NK-92 (cell line): ENCODE results near the gene DISP1.

ENCODE experiments used
- DNase-seq: peaks from one replicate; lab custom pipeline; 2025; ENCODE audit not compliant: unreplicated experiment; lab: John Stamatoyannopoulos, UW

DISP1 gene

GRCh38 chr1:222814536-222815439 lies at the start of gene DISP1:
Gene DISP1, plus strand, starts transcription at chr1:222815039. Its CDS starts 127,785 bp downstream, at chr1:222942824.
- no peak for DNase-seq

GRCh38 chr1:222767152-222767571 lies 47.7 kb upstream of the DISP1 start:
- no peak for DNase-seq

GRCh38 chr1:222768592-222768991 lies 46.2 kb upstream of the DISP1 start:
- DNase-seq = no peak

- no peak for DNase-seq
These were observed 45.7 kb upstream of the DISP1 start for GRCh38 chr1:222769181-222769580.

- no peak for DNase-seq
These were observed 44.7 kb upstream of the DISP1 start for GRCh38 chr1:222769971-222770620.

GRCh38 chr1:222772996-222773379 lies 41.9 kb upstream of the DISP1 start:
- DNase-seq = no peak

GRCh38 chr1:222777463-222777862 lies 37.4 kb upstream of the DISP1 start:
- no peak for DNase-seq

GRCh38 chr1:222777977-222778376 lies 36.9 kb upstream of the DISP1 start:
- no peak for DNase-seq

- no peak for DNase-seq
These were observed 33.6 kb upstream of the DISP1 start for GRCh38 chr1:222781251-222781650.

GRCh38 chr1:222783051-222783450 lies 31.8 kb upstream of the DISP1 start:
- DNase-seq = no peak

- DNase-seq = no peak
These were observed 30.5 kb upstream of the DISP1 start for GRCh38 chr1:222784371-222784770.

- DNase-seq = no peak
These were observed 29.9 kb upstream of the DISP1 start for GRCh38 chr1:222784916-222785315.

- no peak for DNase-seq
These were observed 29.3 kb upstream of the DISP1 start for GRCh38 chr1:222785529-222785928.

GRCh38 chr1:222786121-222786520 lies 28.7 kb upstream of the DISP1 start:
- no peak for DNase-seq

- DNase-seq = no peak
These were observed 27.1 kb upstream of the DISP1 start for GRCh38 chr1:222787729-222788128.

GRCh38 chr1:222788402-222789156 lies 26.3 kb upstream of the DISP1 start:
- DNase-seq = no peak

- no peak for DNase-seq
These were observed 24.7 kb upstream of the DISP1 start for GRCh38 chr1:222790115-222790514.

GRCh38 chr1:222790520-222790919 lies 24.3 kb upstream of the DISP1 start:
- no peak for DNase-seq

- DNase-seq = no peak
These were observed 23.7 kb upstream of the DISP1 start for GRCh38 chr1:222791006-222791710.

GRCh38 chr1:222792744-222793143 lies 22.1 kb upstream of the DISP1 start:
- DNase-seq = no peak
